Endothelial cell of umbilical vein (primary cell): Measurements from ENCODE around the gene IL17REL. TPM values are rescaled to one million over a fixed set of nuclear protein-coding genes. Genes with fewer than 3 reads are reported as not detected.

Experiments
- BruUV-seq: library from RNA; stranded (reverse); fragments of 400-500 nt; replicated peaks from 2 replicates; lab custom pipeline; 2021; lab: Mats Ljungman, UMichigan
- CTCF ChIA-PET: fragments of 300-600, 350-600 bp; sonication (Branson Sonifier 250); formaldehyde crosslinking; loops from one replicate; lab custom pipeline; 2021; ENCODE audit warnings: antibody characterized with exemption, inconsistent platforms; lab: Charles Lee
- POLR2A ChIA-PET: fragments of 300-600, 350-600 bp; sonication (Branson Sonifier 250); formaldehyde crosslinking; loops from one replicate; lab custom pipeline; 2021; ENCODE audit warnings: antibody characterized with exemption, inconsistent platforms; lab: Charles Lee
- DNase-seq: peaks from one replicate; pipeline ENCODE4 v3.0.0-alpha.2; 2011; ENCODE audit warnings: low read depth, low spot score
- FAIRE-seq: peaks from 2 replicates; lab custom pipeline; 2011; peaks lifted over from hg19 to GRCh38; lab: Jason Lieb, UNC
- H2AFZ ChIP-seq: 2 replicates; pipeline ENCODE4 v1.6.0; 2012; ENCODE audit warnings: low read depth, low read length, control low read depth, inconsistent platforms
- H3K27ac ChIP-seq: 2 replicates; pipeline ENCODE4 v1.5.1; 2011; ENCODE audit warnings: low read depth, mild to moderate bottlenecking, control low read depth, low read length, moderate library complexity; ENCODE audit not compliant: insufficient read depth
- H3K27me3 ChIP-seq, 2 experiments: 2 replicates each; pipeline versions ENCODE4 v1.6.0 to v1.6.1; 2011; ENCODE audit warnings: low read length in 2 of 2, mixed read lengths in 1 of 2; ENCODE audit not compliant: control insufficient read depth in 2 of 2, insufficient read depth in 2 of 2
- H3K36me3 ChIP-seq, 2 experiments: 2 replicates in 1 of 2; 3 replicates in 1 of 2; pipeline ENCODE4 v1.5.1; 2011; ENCODE audit warnings: low read length in 2 of 2, mild to moderate bottlenecking in 1 of 2, moderate library complexity in 1 of 2; ENCODE audit not compliant: control insufficient read depth in 2 of 2, insufficient read depth in 2 of 2; ENCODE audit errors: extremely low read depth in 1 of 2
- H3K4me1 ChIP-seq: 3 replicates; pipeline ENCODE4 v1.5.1; 2011; ENCODE audit warnings: mild to moderate bottlenecking, low read length; ENCODE audit not compliant: control insufficient read depth, insufficient read depth; ENCODE audit errors: extremely low read depth
- H3K4me2 ChIP-seq: 2 replicates; pipeline ENCODE4 v1.6.1; 2011; ENCODE audit warnings: low read length, control low read depth, mixed read lengths; ENCODE audit not compliant: insufficient read depth
- H3K4me3 ChIP-seq, 3 experiments: fragments of 200-600 bp in 1 of 3; sonication (generic), shearing (Covaris generic) in 1 of 3; replicated peaks in 1 of 3; 2 replicates each; pipeline ENCODE4 v1.5.1; 2011 to 2016; ENCODE audit warnings: control low read depth in 3 of 3, low read length in 3 of 3, mild to moderate bottlenecking in 2 of 3, inconsistent platforms in 1 of 3, low read depth in 1 of 3, moderate library complexity in 1 of 3; ENCODE audit not compliant: insufficient read depth in 1 of 3
- H3K79me2 ChIP-seq: 2 replicates; pipeline ENCODE4 v1.6.0; 2012; ENCODE audit warnings: low read length, inconsistent platforms; ENCODE audit not compliant: control insufficient read depth, insufficient read depth
- H3K9ac ChIP-seq: replicated peaks from 2 replicates; pipeline ENCODE3; 2011; ENCODE audit warnings: low read length, control low read depth; ENCODE audit not compliant: insufficient read depth; ENCODE audit errors: extremely low read depth
- H3K9me1 ChIP-seq: replicated peaks from 3 replicates; pipeline ENCODE4 v1.6.0; 2011; ENCODE audit warnings: mild to moderate bottlenecking, low read length; ENCODE audit not compliant: control insufficient read depth, insufficient read depth; ENCODE audit errors: extremely low read depth
- H3K9me3 ChIP-seq: replicated peaks from 2 replicates; pipeline ENCODE4 v1.5.1; 2012; ENCODE audit warnings: low read length, inconsistent platforms; ENCODE audit not compliant: control insufficient read depth, insufficient read depth
- H4K20me1 ChIP-seq: replicated peaks from 2 replicates; pipeline ENCODE3; 2011; ENCODE audit warnings: mild to moderate bottlenecking, low read length; ENCODE audit not compliant: control insufficient read depth, insufficient read depth; ENCODE audit errors: extremely low read depth
- FOS ChIP-seq: IDR thresholded peaks from 2 replicates; pipeline ENCODE4 v1.6.1; 2011; ENCODE audit warnings: mild to moderate bottlenecking, low read length, moderate library complexity, borderline replicate concordance; ENCODE audit not compliant: insufficient read depth
- GATA2 ChIP-seq: IDR thresholded peaks from 2 replicates; pipeline ENCODE4 v1.7.0; 2011; ENCODE audit warnings: low read depth, mild to moderate bottlenecking, moderate library complexity, mixed read lengths, low read length; ENCODE audit not compliant: insufficient read length, insufficient read depth
- MYC ChIP-seq: IDR thresholded peaks from one replicate; pipeline ENCODE4 v1.6.1; 2011; ENCODE audit warnings: mild to moderate bottlenecking, low read depth, low read length
- POLR2AphosphoS5 ChIP-seq: IDR thresholded peaks from 2 replicates; pipeline ENCODE4 v1.6.1; 2012; ENCODE audit warnings: low read depth, mild to moderate bottlenecking, control low read depth, low read length, moderate library complexity; ENCODE audit not compliant: insufficient read depth
- dilution Hi-C: fragments of 300-500 bp; cut with MboI; formaldehyde crosslinking; loops from one replicate; pipeline ENCODE4 v1.15.0; 2019; ENCODE audit warnings: low sequenced_read_pairs; ENCODE audit not compliant: extremely low pct_ligation_motif_present
- intact Hi-C: fragments of 100-400 bp; cut with micrococcal nuclease; formaldehyde crosslinking; loops from one replicate; pipeline ENCODE4 v1.10.0; 2022
- polyA plus RNA-seq, 4 experiments: library from polyadenylated mRNA; depleted of rRNA in 3 of 4; stranded (reverse) in 3 of 4; unstranded in 1 of 4; fragments of >200 nt; gene quantifications; 2 replicates each; pipeline versions ENCODE4 v1.2.1 to v1.2.3, GENCODE V29; 2011 to 2012; ENCODE audit warnings: missing spikeins in 1 of 4
- total RNA-seq: library from RNA; stranded (reverse); gene quantifications from 2 replicates; pipeline ENCODE4 v1.2.3, GENCODE V29; 2021
- TF ChIP-seq, protein P1 (sequence below), 2 donors: IDR thresholded peaks; 1 replicate in 1 of 2; 2 replicates in 1 of 2; pipeline ENCODE4 v1.5.1; 2011; ENCODE audit warnings: low read length in 2 of 2, mild to moderate bottlenecking in 2 of 2, moderate library complexity in 2 of 2, control low read depth in 1 of 2, inconsistent platforms in 1 of 2, low read depth in 1 of 2; ENCODE audit not compliant: insufficient read depth in 1 of 2; ENCODE audit errors: extremely low read depth in 1 of 2

IL17REL gene
- total and polyA plus RNA-seq, 2 donors (not counting 3 experiments of a cell fraction or from before 2014, with no cell fraction given): 0.06 to 0.15 TPM

DNA sequence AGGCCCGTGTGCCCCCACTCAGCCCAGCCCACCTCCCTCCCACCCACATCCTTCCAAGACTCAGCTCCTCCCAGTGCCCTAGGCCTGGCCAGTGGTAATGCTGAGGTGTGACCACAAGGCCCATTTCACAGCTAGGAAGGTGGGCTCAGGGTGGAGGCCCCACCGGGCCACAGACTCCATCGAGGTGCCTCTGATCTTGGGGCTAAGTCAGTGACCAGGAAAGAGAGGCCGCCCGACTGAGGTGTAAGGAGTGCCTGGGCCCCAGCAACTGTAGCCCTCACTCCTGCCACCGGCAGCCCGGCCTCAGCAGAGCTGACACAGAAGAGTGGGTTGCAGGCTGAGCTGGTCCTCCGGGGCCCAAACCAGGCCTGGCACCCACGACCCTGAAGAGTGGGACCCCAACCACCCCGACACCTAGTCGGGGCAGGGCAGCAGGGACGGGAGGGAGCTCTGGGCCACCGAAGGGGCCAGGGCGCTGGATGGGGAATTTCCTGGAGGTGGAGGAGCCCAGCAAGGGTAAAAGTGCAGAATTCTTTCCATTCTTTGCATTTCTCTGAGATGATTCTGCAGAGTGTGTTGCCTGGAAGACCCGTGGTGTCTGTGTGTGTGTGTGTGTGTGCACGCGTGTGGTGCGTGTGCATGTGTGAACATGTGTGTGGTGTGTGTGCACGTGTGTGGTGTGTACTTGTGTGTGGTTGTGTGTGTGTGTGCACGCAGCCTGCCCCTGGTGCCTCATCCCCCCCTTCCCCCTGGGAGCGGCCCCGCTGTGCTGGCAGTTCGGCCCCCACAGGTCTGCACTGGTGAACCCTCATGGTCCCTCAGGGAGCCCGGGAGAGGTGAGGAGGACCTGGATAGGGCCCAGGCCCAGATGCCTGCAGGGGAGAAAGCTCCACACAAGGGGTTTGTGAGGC, 60.3 kb downstream of the IL17REL start:
- dilution Hi-C loops (no loop called here), intact Hi-C loops (no loop called here)
- DNase-seq (peak; percentile 39), FAIRE-seq (peak; percentile 24)
- H3K4me3 ChIP-seq: no peak overlapping the region
- no TSS peak for BruUV-seq
- POLR2A ChIA-PET: interaction anchor here (1.0 kb wide), 1 partner anchor 15 kb away, joined by 4 read pairs; no protein-coding TSS in a partner anchor
- H3K9ac ChIP-seq: peak overlapping the region; percentile 29
- peak overlapping the region; percentile 39 for H2AFZ ChIP-seq
- no peaks in the 10 kb centered on the region for H4K20me1 ChIP-seq
- no peak overlapping the region for H3K4me2 ChIP-seq
- H3K79me2 ChIP-seq: no peaks in the 10 kb centered on the region
- TF ChIP-seq MYC: no peak
- TF ChIP-seq GATA2: no peak
- TF ChIP-seq POLR2AphosphoS5: peak; percentile 23
- no peak for TF ChIP-seq FOS
- TF ChIP-seq, protein P1, sequence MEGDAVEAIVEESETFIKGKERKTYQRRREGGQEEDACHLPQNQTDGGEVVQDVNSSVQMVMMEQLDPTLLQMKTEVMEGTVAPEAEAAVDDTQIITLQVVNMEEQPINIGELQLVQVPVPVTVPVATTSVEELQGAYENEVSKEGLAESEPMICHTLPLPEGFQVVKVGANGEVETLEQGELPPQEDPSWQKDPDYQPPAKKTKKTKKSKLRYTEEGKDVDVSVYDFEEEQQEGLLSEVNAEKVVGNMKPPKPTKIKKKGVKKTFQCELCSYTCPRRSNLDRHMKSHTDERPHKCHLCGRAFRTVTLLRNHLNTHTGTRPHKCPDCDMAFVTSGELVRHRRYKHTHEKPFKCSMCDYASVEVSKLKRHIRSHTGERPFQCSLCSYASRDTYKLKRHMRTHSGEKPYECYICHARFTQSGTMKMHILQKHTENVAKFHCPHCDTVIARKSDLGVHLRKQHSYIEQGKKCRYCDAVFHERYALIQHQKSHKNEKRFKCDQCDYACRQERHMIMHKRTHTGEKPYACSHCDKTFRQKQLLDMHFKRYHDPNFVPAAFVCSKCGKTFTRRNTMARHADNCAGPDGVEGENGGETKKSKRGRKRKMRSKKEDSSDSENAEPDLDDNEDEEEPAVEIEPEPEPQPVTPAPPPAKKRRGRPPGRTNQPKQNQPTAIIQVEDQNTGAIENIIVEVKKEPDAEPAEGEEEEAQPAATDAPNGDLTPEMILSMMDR (IDR thresholded peaks at IDR 0.05; ENCODE audit: extremely low read depth in 1 of 2, insufficient read depth in 1 of 2, low read depth in 1 of 2, low read length in 2 of 2): no peak
- CTCF ChIA-PET: interaction anchor here (0.7 to 1.5 kb wide), 6 partner anchors 8 to 78 kb away, joined by 3 to 5 read pairs (median 4); partner anchors contain the start of gene PIM3
- H3K4me1 ChIP-seq: peaks cover 10% of the 10 kb centered on the region
- peak overlapping the region; percentile 58 for H3K27ac ChIP-seq
- H3K27me3 ChIP-seq: no peaks in the 10 kb centered on the region
- H3K9me1 ChIP-seq: no peaks in the 10 kb centered on the region
- no peaks in the 10 kb centered on the region for H3K9me3 ChIP-seq
- H3K36me3 ChIP-seq: no peaks in the 10 kb centered on the region
